Natural killer cell treated with Interleukin-12 subunit alpha and Interleukin-12 subunit beta and Interleukin-15 and Interleukin-18, amount 100 ng/mL, for 72 hours (primary cell): ENCODE measurements around the gene MX2. TPM values are rescaled to one million over a fixed set of nuclear protein-coding genes. Genes with fewer than 3 reads are reported as not detected.

Source experiments
- ATAC-seq, 2 donors: fragments of 150-1000 bp; cut with Tn5 transposase in 1 of 2; sonication (Bioruptor Pico), chemical (Tn5 transposase) in 1 of 2; 2 replicates each; pipeline ENCODE4 v1.10.0; 2021
- DNase-seq: peaks from one replicate; pipeline ENCODE4 v3.0.0; 2022; ENCODE audit warnings: low spot score
- H3K27ac Mint-ChIP-seq, 2 donors: 1 replicate in 1 of 2; 2 replicates in 1 of 2; pipeline ENCODE4 v1.8.0; 2022; ENCODE audit warnings: mixed read lengths in 2 of 2, mild to moderate bottlenecking in 1 of 2, moderate library complexity in 1 of 2
- H3K27me3 Mint-ChIP-seq, 2 donors: 1 replicate in 1 of 2; 2 replicates in 1 of 2; pipeline ENCODE4 v1.8.0; 2022; ENCODE audit warnings: mixed read lengths in 2 of 2
- H3K36me3 Mint-ChIP-seq: one replicate; pipeline ENCODE4 v1.8.0; 2022; ENCODE audit warnings: mixed read lengths
- H3K4me1 Mint-ChIP-seq, 2 donors: 1 replicate in 1 of 2; 2 replicates in 1 of 2; pipeline ENCODE4 v1.8.0; 2022; ENCODE audit warnings: low read depth in 2 of 2, mixed read lengths in 2 of 2, mild to moderate bottlenecking in 1 of 2
- H3K4me3 Mint-ChIP-seq: one replicate; pipeline ENCODE4 v1.8.0; 2022; ENCODE audit warnings: mixed read lengths
- H3K9me3 Mint-ChIP-seq: 2 replicates; pipeline ENCODE4 v1.8.0; 2022; ENCODE audit warnings: mixed read lengths
- total RNA-seq, 2 donors: library from RNA; stranded (reverse); gene quantifications; one replicate each; pipeline ENCODE4 v1.2.3, GENCODE V29; 2022

The MX2 gene
- total RNA-seq, 2 donors from 2014 or later: 7.9 to 14.1 TPM

DNA sequence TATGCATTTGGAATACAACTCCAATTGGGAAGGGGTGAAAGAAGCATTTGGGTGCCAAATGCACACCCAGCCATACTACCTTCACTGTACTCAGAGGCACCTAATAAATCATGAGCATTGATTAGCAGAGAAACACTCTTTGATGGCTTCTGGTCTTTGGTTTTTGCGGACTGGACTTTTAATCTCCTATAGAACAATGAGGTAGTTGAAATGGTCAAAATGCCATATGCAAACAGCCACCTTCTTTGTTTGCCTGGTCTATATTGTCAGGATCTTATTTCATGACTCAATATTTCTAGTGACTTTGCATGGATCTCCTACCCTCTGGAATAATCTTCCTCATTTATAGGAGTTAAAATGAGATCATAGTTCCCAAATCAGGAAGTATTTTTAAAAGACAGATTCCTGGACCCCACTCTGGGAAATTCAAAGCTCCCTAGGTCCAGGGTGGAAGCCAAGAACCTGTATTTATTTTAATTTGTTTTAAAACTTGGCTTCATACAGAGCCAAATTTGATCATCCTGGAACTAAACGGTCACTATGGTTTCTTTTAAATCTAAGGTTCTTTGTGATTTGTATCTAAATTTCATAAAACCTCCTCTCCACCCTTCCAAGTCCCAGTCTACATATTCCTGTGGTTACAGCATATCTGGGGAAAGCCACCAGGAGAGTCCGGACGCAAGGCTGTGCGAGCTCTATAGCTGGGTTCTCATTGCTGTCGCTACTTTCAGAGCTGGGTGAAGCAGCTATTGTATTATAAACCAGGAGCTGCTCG is 36.5 kb upstream of the MX2 start:
- no peak for ATAC-seq
- no peaks in the 10 kb centered on the region for H3K4me1 Mint-ChIP-seq
- no peaks in the 10 kb centered on the region for H3K9me3 Mint-ChIP-seq
- DNase-seq: no peak
- peaks cover 8 to 9% of the 10 kb centered on the region in 2 donors for H3K27me3 Mint-ChIP-seq
- H3K36me3 Mint-ChIP-seq: no peaks in the 10 kb centered on the region
- no peak overlapping the region for H3K4me3 Mint-ChIP-seq
- H3K27ac Mint-ChIP-seq: no peak overlapping the region

GRCh38 chr21:41326414-41327080 is 35.3 kb upstream of the MX2 start:
- DNase-seq: no peak
- H3K9me3 Mint-ChIP-seq: no peaks in the 10 kb centered on the region
- ATAC-seq: peak in 1 of 2 donors; percentile 24
- no peaks in the 10 kb centered on the region for H3K36me3 Mint-ChIP-seq
- H3K27me3 Mint-ChIP-seq: peaks cover 13 to 14% of the 10 kb centered on the region in 2 donors
- no peaks in the 10 kb centered on the region for H3K4me1 Mint-ChIP-seq
- no peak overlapping the region for H3K4me3 Mint-ChIP-seq
- no peak overlapping the region for H3K27ac Mint-ChIP-seq

GRCh38 chr21:41327753-41328152 is 34.1 kb upstream of the MX2 start:
- DNase-seq (no peak), ATAC-seq (no peak)
- Mint-ChIP-seq H3K9me3 (no peaks in the 10 kb centered on the region), H3K4me1 (no peaks in the 10 kb centered on the region), H3K27ac (no peak overlapping the region), H3K36me3 (no peaks in the 10 kb centered on the region), H3K4me3 (no peak overlapping the region), H3K27me3 (peaks cover 18 to 26% of the 10 kb centered on the region in 2 donors)

- Mint-ChIP-seq H3K36me3 (peaks cover 7% of the 10 kb centered on the region), H3K9me3 (no peaks in the 10 kb centered on the region), H3K27ac (no peak overlapping the region), H3K4me1 (no peaks in the 10 kb centered on the region), H3K27me3 (peaks cover 26 to 37% of the 10 kb centered on the region in 2 donors), H3K4me3 (no peak overlapping the region)
- ATAC-seq (no peak), DNase-seq (no peak)
These were observed 32.9 kb upstream of the MX2 start for GRCh38 chr21:41328660-41329607.

GRCh38 chr21:41333752-41334151 is 28.1 kb upstream of the MX2 start:
- ATAC-seq: no peak

DNA sequence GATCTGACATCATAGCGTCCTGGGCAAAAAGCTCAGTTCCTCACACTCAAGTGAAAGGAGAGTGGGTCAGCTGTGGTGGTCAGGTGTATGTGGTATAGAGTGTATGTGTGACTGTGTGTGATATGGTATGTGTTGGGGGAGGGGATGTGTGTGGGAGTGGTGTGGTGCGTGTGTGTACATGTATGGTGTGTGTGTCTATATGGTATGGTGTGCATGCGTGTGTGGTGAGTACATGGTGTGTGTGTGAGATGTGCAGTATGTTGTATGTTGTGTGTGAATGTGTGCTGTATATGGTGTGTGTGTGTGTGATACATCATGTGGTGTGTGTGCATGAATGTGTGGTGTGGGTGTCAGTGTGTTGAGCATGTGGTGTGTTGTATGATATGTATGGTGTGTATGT is 24.3 kb upstream of the MX2 start:
- H3K4me3 Mint-ChIP-seq: no peak overlapping the region
- no peaks in the 10 kb centered on the region for H3K9me3 Mint-ChIP-seq
- H3K27me3 Mint-ChIP-seq: peaks cover 26 to 34% of the 10 kb centered on the region in 2 donors
- no peak for DNase-seq
- no peaks in the 10 kb centered on the region for H3K4me1 Mint-ChIP-seq
- peaks cover 13% of the 10 kb centered on the region for H3K36me3 Mint-ChIP-seq
- ATAC-seq: peak; percentile 49 to 61
- H3K27ac Mint-ChIP-seq: no peak overlapping the region

More at GRCh38 chr21:41333752-41334151, 28.1 kb upstream of the MX2 start:
- Mint-ChIP-seq H3K4me3 (no peak overlapping the region), H3K9me3 (no peaks in the 10 kb centered on the region), H3K36me3 (peaks cover 7% of the 10 kb centered on the region), H3K27me3 (peaks cover 30 to 38% of the 10 kb centered on the region in 2 donors), H3K4me1 (no peaks in the 10 kb centered on the region), H3K27ac (no peak overlapping the region)
- no peak for DNase-seq

GRCh38 chr21:41338455-41338854 is 23.4 kb upstream of the MX2 start:
- Mint-ChIP-seq H3K9me3 (no peaks in the 10 kb centered on the region), H3K27me3 (peaks cover 23 to 34% of the 10 kb centered on the region in 2 donors), H3K4me3 (no peak overlapping the region), H3K27ac (no peak overlapping the region), H3K4me1 (no peaks in the 10 kb centered on the region), H3K36me3 (peaks cover 12% of the 10 kb centered on the region)
- ATAC-seq (no peak), DNase-seq (no peak)

- no peak for DNase-seq
- Mint-ChIP-seq H3K9me3 (no peaks in the 10 kb centered on the region), H3K4me1 (no peaks in the 10 kb centered on the region), H3K27me3 (peaks cover 27 to 39% of the 10 kb centered on the region in 2 donors), H3K4me3 (no peak overlapping the region), H3K36me3 (peaks cover 7% of the 10 kb centered on the region), H3K27ac (no peak overlapping the region)
- no peak for ATAC-seq
These were observed 19.8 kb upstream of the MX2 start for GRCh38 chr21:41342035-41342434.

- ATAC-seq: no peak
These were observed 17.7 kb upstream of the MX2 start for GRCh38 chr21:41344146-41344545.

DNA sequence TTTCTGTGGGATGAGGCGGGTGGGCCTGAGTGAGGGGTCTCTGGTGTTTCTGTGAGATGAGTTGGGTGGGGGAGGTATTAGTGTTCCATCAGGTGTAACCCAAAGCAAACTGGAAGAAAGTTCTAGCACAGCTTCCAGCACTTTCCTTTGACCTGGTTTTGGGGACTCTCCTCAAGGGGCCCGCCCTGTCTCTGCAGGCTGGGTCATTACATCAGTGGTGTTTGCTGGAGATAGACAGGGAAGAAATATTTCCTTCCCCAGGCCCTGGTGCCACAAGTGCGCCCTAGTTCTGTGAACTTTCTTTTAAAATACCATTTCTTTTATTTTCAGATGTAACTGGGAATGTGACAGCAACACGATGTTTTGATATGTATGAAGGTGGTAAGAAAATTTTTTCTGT is 16.5 kb upstream of the MX2 start:
- H3K4me3 Mint-ChIP-seq: no peak overlapping the region
- peaks cover 7% of the 10 kb centered on the region for H3K36me3 Mint-ChIP-seq
- no peaks in the 10 kb centered on the region for H3K9me3 Mint-ChIP-seq
- no peaks in the 10 kb centered on the region for H3K4me1 Mint-ChIP-seq
- peaks cover 23 to 34% of the 10 kb centered on the region in 2 donors for H3K27me3 Mint-ChIP-seq
- no peak for ATAC-seq
- no peak for DNase-seq
- H3K27ac Mint-ChIP-seq: no peak overlapping the region

More at GRCh38 chr21:41344146-41344545, 17.7 kb upstream of the MX2 start:
- no peak overlapping the region for H3K4me3 Mint-ChIP-seq
- H3K36me3 Mint-ChIP-seq: peaks cover 7% of the 10 kb centered on the region
- H3K9me3 Mint-ChIP-seq: no peaks in the 10 kb centered on the region
- no peaks in the 10 kb centered on the region for H3K4me1 Mint-ChIP-seq
- H3K27me3 Mint-ChIP-seq: peaks cover 26 to 42% of the 10 kb centered on the region in 2 donors
- H3K27ac Mint-ChIP-seq: no peak overlapping the region
- no peak for DNase-seq

DNA sequence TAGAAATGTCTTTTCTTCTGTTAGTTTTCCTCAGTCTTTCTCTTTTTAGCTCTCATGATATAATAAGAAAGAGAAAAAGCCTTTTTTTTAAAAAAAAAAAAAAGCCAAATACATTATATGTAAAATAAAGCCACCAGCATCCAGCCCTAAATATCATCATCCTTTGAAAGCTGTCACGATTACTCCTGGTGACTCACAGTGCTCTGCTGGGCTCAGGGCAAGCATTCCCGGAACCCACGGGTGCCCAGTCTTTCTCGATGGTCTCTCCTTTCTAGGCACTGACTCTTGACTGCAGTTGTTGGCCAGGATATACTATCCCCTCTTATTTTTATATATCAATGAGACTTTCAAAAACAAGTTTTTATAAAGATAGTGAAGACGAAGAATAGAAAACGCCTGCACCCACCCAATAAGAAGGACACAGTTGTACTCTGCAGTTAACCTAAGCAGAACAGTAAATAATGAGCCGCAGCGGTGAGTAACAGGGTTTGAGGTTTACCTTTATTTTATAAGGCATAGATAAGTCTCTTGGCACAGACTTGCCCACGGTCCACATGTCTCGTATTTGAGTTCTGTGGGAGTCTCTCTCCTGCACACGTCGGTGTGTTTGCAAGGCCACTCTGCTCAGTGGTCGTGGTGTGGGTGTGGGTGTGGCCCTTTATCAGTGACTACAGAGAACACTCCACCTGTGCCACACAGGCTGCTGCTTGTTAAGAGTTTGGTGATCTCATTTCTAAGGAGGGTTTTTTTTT is 15.7 kb upstream of the MX2 start:
- Mint-ChIP-seq H3K4me3 (no peak overlapping the region), H3K36me3 (peaks cover 7% of the 10 kb centered on the region), H3K27me3 (peaks cover 28 to 41% of the 10 kb centered on the region in 2 donors), H3K9me3 (no peaks in the 10 kb centered on the region), H3K4me1 (no peaks in the 10 kb centered on the region), H3K27ac (no peak overlapping the region)
- DNase-seq: no peak
- peak in 1 of 2 donors; percentile 24 for ATAC-seq

DNA sequence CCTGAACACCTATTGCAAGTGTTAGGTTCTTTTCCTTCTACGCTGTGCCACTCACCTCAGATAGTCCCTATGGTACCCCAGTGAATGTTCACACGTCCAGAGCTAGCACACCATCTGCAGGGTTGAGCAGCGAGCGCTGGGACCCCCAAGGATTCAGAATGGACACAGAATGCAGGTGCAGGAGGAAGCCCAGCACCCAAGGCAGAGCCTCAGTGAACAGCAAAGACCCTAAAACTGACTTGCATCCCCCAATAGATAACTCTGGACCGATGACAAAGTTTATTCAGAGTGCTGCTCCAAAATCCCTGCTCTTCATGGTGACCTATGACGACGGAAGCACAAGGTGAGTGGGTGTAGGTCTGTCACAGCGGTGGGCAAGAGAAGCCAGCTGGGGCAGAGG is 15.1 kb upstream of the MX2 start:
- H3K27ac Mint-ChIP-seq: no peak overlapping the region
- ATAC-seq: no peak
- no peak overlapping the region for H3K4me3 Mint-ChIP-seq
- DNase-seq: no peak
- H3K36me3 Mint-ChIP-seq: peaks cover 7% of the 10 kb centered on the region
- H3K4me1 Mint-ChIP-seq: no peaks in the 10 kb centered on the region
- no peaks in the 10 kb centered on the region for H3K9me3 Mint-ChIP-seq
- peaks cover 23 to 38% of the 10 kb centered on the region in 2 donors for H3K27me3 Mint-ChIP-seq

- no peak overlapping the region for H3K27ac Mint-ChIP-seq
- H3K4me3 Mint-ChIP-seq: no peak overlapping the region
- no peaks in the 10 kb centered on the region for H3K9me3 Mint-ChIP-seq
- H3K36me3 Mint-ChIP-seq: no peaks in the 10 kb centered on the region
- DNase-seq (no peak), ATAC-seq (no peak)
- peaks cover 16 to 22% of the 10 kb centered on the region in 2 donors for H3K27me3 Mint-ChIP-seq
- no peaks in the 10 kb centered on the region for H3K4me1 Mint-ChIP-seq
These were observed 13.4 kb upstream of the MX2 start for GRCh38 chr21:41348434-41348833.
